K562 (cell line): ENCODE results near the gene NFE2. TPM values are rescaled to one million over a fixed set of nuclear protein-coding genes. Genes with fewer than 3 reads are reported as not detected.
A peak's percentile ranks its signal among the peaks of the same experiment; 100 is the strongest.

ENCODE experiments used
- ATAC-seq: fragments of 200-7000 bp; cut with Tn5 transposase; 3 replicates; pipeline ENCODE4 v1.9.1; 2020; ENCODE audit warnings: moderate library complexity
- BruUV-seq: library from RNA; stranded (reverse); fragments of 400-500 nt; replicated peaks from 2 replicates; lab custom pipeline; 2021; lab: Mats Ljungman, UMichigan
- CTCF ChIA-PET: fragments of 300-600 bp; formaldehyde crosslinking; extraction: SDS; loops from one replicate; lab custom pipeline; 2021; ENCODE audit warnings: low intra/inter-chr PET ratio; lab: Yijun Ruan, JAX
- POLR2A ChIA-PET: fragments of 300-600, 350-650 bp; sonication (Branson Sonifier 250); formaldehyde crosslinking; extraction: SDS; loops from one replicate; lab custom pipeline; 2021; ENCODE audit warnings: antibody characterized with exemption, inconsistent platforms; lab: Yijun Ruan, JAX
- DNase-seq, 4 experiments: peaks; one replicate each; pipeline versions ENCODE4 v3.0.0 to v3.0.0-alpha.2; 2011 to 2018; ENCODE audit warnings: low spot score in 3 of 4, mixed read lengths in 3 of 4; ENCODE audit errors: extremely low read depth in 1 of 4
- FAIRE-seq: peaks from 2 replicates; lab custom pipeline; 2011; peaks lifted over from hg19 to GRCh38; lab: Jason Lieb, UNC
- H2AFZ ChIP-seq: 2 replicates; pipeline ENCODE4 v1.6.0; 2011; ENCODE audit warnings: low read depth, low read length, control low read depth, inconsistent platforms
- H3K27ac ChIP-seq: fragments of 200-600 bp; 3 replicates; pipeline ENCODE4 v1.8.0; 2011; ENCODE audit warnings: low read depth, mild to moderate bottlenecking, control low read depth, inconsistent platforms, low read length, moderate library complexity, mixed read lengths; ENCODE audit errors: extremely low read depth
- H3K27me3 ChIP-seq, 2 experiments: fragments of 300-600 bp in 1 of 2; 2 replicates in 1 of 2; 3 replicates in 1 of 2; pipeline versions ENCODE4 v1.6.0 to v1.8.0; 2011; ENCODE audit warnings: inconsistent platforms in 2 of 2, low read length in 2 of 2, mild to moderate bottlenecking in 1 of 2, mixed read lengths in 1 of 2, moderate library complexity in 1 of 2; ENCODE audit not compliant: control insufficient read depth in 2 of 2, insufficient read depth in 2 of 2
- H3K36me3 ChIP-seq: fragments of 300-600 bp; 3 replicates; pipeline ENCODE4 v1.8.0; 2011; ENCODE audit warnings: mild to moderate bottlenecking, low read length, inconsistent platforms; ENCODE audit not compliant: control insufficient read depth, insufficient read depth
- H3K4me1 ChIP-seq, 2 experiments: fragments of 200-600 bp in 1 of 2; replicated peaks in 1 of 2; 2 replicates in 1 of 2; 3 replicates in 1 of 2; pipeline versions ENCODE4 v1.5.1 to v1.8.0; 2011; ENCODE audit warnings: inconsistent platforms in 2 of 2, low read length in 2 of 2, mild to moderate bottlenecking in 1 of 2, mixed read lengths in 1 of 2, moderate library complexity in 1 of 2; ENCODE audit not compliant: control insufficient read depth in 2 of 2, insufficient read depth in 2 of 2
- H3K4me2 ChIP-seq: 2 replicates; pipeline ENCODE4 v1.6.1; 2011; ENCODE audit warnings: low read length, control low read depth, inconsistent platforms, mixed read lengths; ENCODE audit not compliant: insufficient read depth
- H3K4me3 ChIP-seq: fragments of 200-600 bp; sonication (generic), shearing (Covaris generic); 2 replicates; pipeline ENCODE4 v1.5.1; 2016; ENCODE audit warnings: control low read depth, inconsistent platforms
- H3K79me2 ChIP-seq: fragments of 200-600 bp; 3 replicates; pipeline ENCODE4 v1.8.0; 2011; ENCODE audit warnings: low read length, inconsistent platforms; ENCODE audit not compliant: control insufficient read depth, insufficient read depth
- H3K9ac ChIP-seq, 2 experiments: 2 replicates each; pipeline versions ENCODE4 v1.6.0 to v1.6.1; 2011; ENCODE audit warnings: low read depth in 2 of 2, low read length in 2 of 2, control low read depth in 1 of 2, inconsistent platforms in 1 of 2, mild to moderate bottlenecking in 1 of 2, mixed read lengths in 1 of 2; ENCODE audit not compliant: insufficient read depth in 1 of 2
- H3K9me1 ChIP-seq: one replicate; pipeline ENCODE4 v1.6.0; 2011; ENCODE audit warnings: inconsistent platforms, mild to moderate bottlenecking, low read length, moderate library complexity; ENCODE audit not compliant: control insufficient read depth, insufficient read depth
- H3K9me3 ChIP-seq: replicated peaks from 2 replicates; pipeline ENCODE4 v1.5.1; 2011; ENCODE audit warnings: low read depth, low read length, inconsistent platforms; ENCODE audit not compliant: control insufficient read depth, insufficient read depth
- H4K20me1 ChIP-seq: replicated peaks from 2 replicates; pipeline ENCODE4 v1.6.1; 2011; ENCODE audit warnings: low read length, inconsistent platforms, mixed read lengths; ENCODE audit not compliant: control insufficient read depth, insufficient read depth
- JUN ChIP-seq, 2 experiments: sonication (generic) in 1 of 2; formaldehyde crosslinking in 1 of 2; IDR thresholded peaks; 2 replicates each; pipeline versions ENCODE4 v1.6.1 to v1.8.0; 2012 to 2022; ENCODE audit warnings: borderline replicate concordance in 2 of 2, mild to moderate bottlenecking in 2 of 2, improper control_type of control experiment in 1 of 2, low read depth in 1 of 2, low read length in 1 of 2, missing genetic modification reagents in 1 of 2
- SMC3 ChIP-seq: conservative IDR thresholded peaks from 2 replicates; pipeline ENCODE4 v1.6.1; 2011; ENCODE audit warnings: low read depth, low read length, improper control_type of control experiment; ENCODE audit not compliant: insufficient read depth
- SRF ChIP-seq, 2 experiments: fragments of 250-450, 450-650 bp in 1 of 2; sonication (Bioruptor Pico) in 1 of 2; sonication (generic) in 1 of 2; formaldehyde crosslinking; IDR thresholded peaks; 2 replicates each; pipeline versions ENCODE4 v1.5.0 to v1.5.1; 2020 to 2022; ENCODE audit warnings: mild to moderate bottlenecking in 1 of 2, missing genetic modification reagents in 1 of 2
- ZNF24 ChIP-seq: fragments of 450-650 bp; IDR thresholded peaks from 2 replicates; pipeline ENCODE4 v1.6.1; 2016
- ZNF561 ChIP-seq: fragments of 450-650 bp; formaldehyde crosslinking; conservative IDR thresholded peaks from 2 replicates; pipeline ENCODE4 v1.4.0; 2020; ENCODE audit warnings: mild to moderate bottlenecking, moderate library complexity
- WGBS: fragments of 100-300 bp; shearing (Covaris generic); methylation state at CpG from one replicate; pipeline ENCODE4 v1.1.6; 2016; ENCODE audit warnings: low coverage, mixed read lengths; ENCODE audit not compliant: insufficient coverage; ENCODE audit errors: missing lambda C conversion rate; 5-methylcytosine and 5-hydroxymethylcytosine counted together
- in situ Hi-C: fragments of 300-500 bp; cut with MboI; formaldehyde crosslinking; loops from 4 replicates; pipeline ENCODE4 v1.15.0; 2018; ENCODE audit warnings: inconsistent platforms, mixed read lengths
- intact Hi-C: fragments of 100-400 bp; cut with micrococcal nuclease; formaldehyde crosslinking; loops from 2 replicates; pipeline ENCODE4 v1.14.2; 2022
- polyA plus RNA-seq, 8 experiments: library from polyadenylated mRNA; depleted of rRNA in 4 of 8; stranded (reverse) in 5 of 8; unstranded in 3 of 8; fragments of >200 nt; fragmentation: Nextera tagmentation in 2 of 8; fragmentation: Illumina TruSeq in 1 of 8; extraction: Ambion mirVana in 2 of 8; extraction: Trizol in 1 of 8; gene quantifications; 2 replicates each; pipeline versions ENCODE4 v1.2.1 to v1.2.3, GENCODE V29; 2011 to 2014; ENCODE audit warnings: inconsistent platforms in 1 of 8, missing spikeins in 1 of 8
- total RNA-seq, 7 experiments: library from RNA; depleted of rRNA in 6 of 7; stranded (reverse); fragments of >200 nt in 6 of 7; fragmentation: Illumina TruSeq in 2 of 7; extraction: Trizol in 2 of 7; gene quantifications; 2 replicates each; pipeline versions ENCODE4 v1.2.1 to v1.2.3, GENCODE V29; 2011 to 2021; ENCODE audit warnings: low replicate concordance in 1 of 7
- TF ChIP-seq, protein P1 (sequence below), 2 experiments: fragments of 200-800 bp in 1 of 2; sonication (Bioruptor generic) in 1 of 2; sonication (generic) in 1 of 2; formaldehyde crosslinking in 1 of 2; IDR thresholded peaks in 1 of 2; conservative IDR thresholded peaks in 1 of 2; 2 replicates each; pipeline versions ENCODE4 v1.5.0 to v1.6.1; 2016 to 2020; ENCODE audit warnings: missing compliant biosample characterization in 1 of 2, missing genetic modification characterization in 1 of 2, missing genetic modification reagents in 1 of 2
- TF ChIP-seq, protein P2 (sequence below), 3 experiments: IDR thresholded peaks in 2 of 3; conservative IDR thresholded peaks in 1 of 3; 2 replicates each; pipeline ENCODE4 v1.5.1; 2011 to 2012; ENCODE audit warnings: low read length in 3 of 3, mild to moderate bottlenecking in 3 of 3, control low read depth in 2 of 3, improper control_type of control experiment in 1 of 3, inconsistent platforms in 1 of 3, low read depth in 1 of 3, mixed read lengths in 1 of 3, moderate library complexity in 1 of 3; ENCODE audit not compliant: insufficient read depth in 2 of 3

The NFE2 gene
- total and polyA plus RNA-seq, 9 of the 15 experiments (the other 6 are each of a cell fraction or from before 2014, with no cell fraction given): 12.3 to 282 (median 208) TPM

DNA sequence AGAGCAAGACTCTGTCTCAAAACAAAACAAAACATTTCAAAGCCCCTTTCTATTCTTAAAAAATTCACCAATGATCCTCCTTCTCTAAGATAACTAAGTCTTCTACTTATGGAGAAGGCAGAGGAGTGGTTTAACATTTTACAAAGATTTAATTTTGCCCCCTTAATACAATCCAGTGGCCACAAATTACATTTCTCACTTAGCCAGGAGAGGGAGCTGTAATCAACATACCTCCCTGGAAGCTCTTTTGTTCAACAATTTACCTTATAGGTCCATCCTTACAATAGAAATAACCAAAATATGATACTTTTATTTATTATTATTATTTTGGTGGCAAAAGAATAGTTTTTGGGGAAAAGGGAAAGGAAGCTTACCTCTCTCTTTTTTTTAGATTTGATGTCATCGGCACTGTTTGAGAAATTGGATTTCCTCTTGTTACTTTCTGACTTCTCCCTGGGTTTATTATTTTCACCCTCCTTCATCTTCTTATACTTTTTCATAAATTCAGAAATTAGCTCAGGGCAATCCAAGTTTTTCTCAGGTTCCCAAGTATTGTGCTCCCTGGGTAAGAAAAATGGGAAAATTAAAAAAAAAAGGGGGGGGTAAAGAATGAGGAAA, 49.0 kb downstream of the NFE2 start:
- Histone ChIP-seq H3K79me2 (peaks cover 30% of the 10 kb centered on the region), H3K36me3 (peaks cover 58% of the 10 kb centered on the region), H2AFZ (no peak overlapping the region), H3K27me3 (no peaks in the 10 kb centered on the region), H3K4me1 (no peaks in the 10 kb centered on the region; a peak in 1 of 5 replicates), H4K20me1 (no peaks in the 10 kb centered on the region), H3K9ac (no peak overlapping the region), H3K9me1 (no peaks in the 10 kb centered on the region), H3K27ac (no peak overlapping the region), H3K4me3 (no peak overlapping the region), H3K4me2 (no peak overlapping the region), H3K9me3 (no peaks in the 10 kb centered on the region)
- peak; percentile 62 for FAIRE-seq
- ChIA-PET POLR2A (interaction anchor here (0.6 to 1.9 kb wide), 16 partner anchors 8 to 522 kb away, joined by 3 to 7 read pairs (median 4); partner anchors contain the start of genes CBX5, HNRNPA1 and HOXC9), CTCF (interaction anchor here (0.6 to 1.6 kb wide), 5 partner anchors 107 to 127 kb away, joined by 4 to 7 read pairs (median 5); no protein-coding TSS in a partner anchor)
- peak; percentile 90 for ATAC-seq
- no TSS peak for BruUV-seq
- DNase-seq: peak; percentile 58 to 66 (median 63)
- 100% methylated on average over 1 of the region's 1 CpG for WGBS
- intact Hi-C loops (no loop called here), in situ Hi-C loops (no loop called here)
- peak in 1 of 2 experiments; percentile 65; a peak in 1 of 4 replicates for TF ChIP-seq SRF (CRISPR knock-in tag; IDR thresholded peaks at IDR 0.05)
- peak; percentile 42; the same call in 1 of the 2 replicates for TF ChIP-seq SMC3
- no peak for TF ChIP-seq ZNF561 (CRISPR knock-in tag)
- TF ChIP-seq, protein P1, sequence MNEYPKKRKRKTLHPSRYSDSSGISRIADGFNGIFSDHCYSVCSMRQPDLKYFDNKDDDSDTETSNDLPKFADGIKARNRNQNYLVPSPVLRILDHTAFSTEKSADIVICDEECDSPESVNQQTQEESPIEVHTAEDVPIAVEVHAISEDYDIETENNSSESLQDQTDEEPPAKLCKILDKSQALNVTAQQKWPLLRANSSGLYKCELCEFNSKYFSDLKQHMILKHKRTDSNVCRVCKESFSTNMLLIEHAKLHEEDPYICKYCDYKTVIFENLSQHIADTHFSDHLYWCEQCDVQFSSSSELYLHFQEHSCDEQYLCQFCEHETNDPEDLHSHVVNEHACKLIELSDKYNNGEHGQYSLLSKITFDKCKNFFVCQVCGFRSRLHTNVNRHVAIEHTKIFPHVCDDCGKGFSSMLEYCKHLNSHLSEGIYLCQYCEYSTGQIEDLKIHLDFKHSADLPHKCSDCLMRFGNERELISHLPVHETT (CRISPR knock-in tag; conservative IDR thresholded peaks at IDR 0.05 in 1 of 2, IDR thresholded peaks at IDR 0.05 in 1 of 2): no peak
- no peak for TF ChIP-seq JUN (IDR thresholded peaks at IDR 0.05; ENCODE audit: borderline replicate concordance, low read depth, low read length)
- no peak for TF ChIP-seq JUN (CRISPR knock-in tag; IDR thresholded peaks at IDR 0.05; ENCODE audit: borderline replicate concordance)
- TF ChIP-seq ZNF24: no peak
- TF ChIP-seq, protein P2, sequence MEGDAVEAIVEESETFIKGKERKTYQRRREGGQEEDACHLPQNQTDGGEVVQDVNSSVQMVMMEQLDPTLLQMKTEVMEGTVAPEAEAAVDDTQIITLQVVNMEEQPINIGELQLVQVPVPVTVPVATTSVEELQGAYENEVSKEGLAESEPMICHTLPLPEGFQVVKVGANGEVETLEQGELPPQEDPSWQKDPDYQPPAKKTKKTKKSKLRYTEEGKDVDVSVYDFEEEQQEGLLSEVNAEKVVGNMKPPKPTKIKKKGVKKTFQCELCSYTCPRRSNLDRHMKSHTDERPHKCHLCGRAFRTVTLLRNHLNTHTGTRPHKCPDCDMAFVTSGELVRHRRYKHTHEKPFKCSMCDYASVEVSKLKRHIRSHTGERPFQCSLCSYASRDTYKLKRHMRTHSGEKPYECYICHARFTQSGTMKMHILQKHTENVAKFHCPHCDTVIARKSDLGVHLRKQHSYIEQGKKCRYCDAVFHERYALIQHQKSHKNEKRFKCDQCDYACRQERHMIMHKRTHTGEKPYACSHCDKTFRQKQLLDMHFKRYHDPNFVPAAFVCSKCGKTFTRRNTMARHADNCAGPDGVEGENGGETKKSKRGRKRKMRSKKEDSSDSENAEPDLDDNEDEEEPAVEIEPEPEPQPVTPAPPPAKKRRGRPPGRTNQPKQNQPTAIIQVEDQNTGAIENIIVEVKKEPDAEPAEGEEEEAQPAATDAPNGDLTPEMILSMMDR (IDR thresholded peaks at IDR 0.05 in 2 of 3, conservative IDR thresholded peaks at IDR 0.05 in 1 of 3; ENCODE audit: insufficient read depth in 2 of 3, low read depth in 1 of 3, low read length in 3 of 3): peak; percentile 58 to 80 (median 58); a peak in 5 of 6 replicates
